ENCODE data around the gene EXTL2.

DNA sequence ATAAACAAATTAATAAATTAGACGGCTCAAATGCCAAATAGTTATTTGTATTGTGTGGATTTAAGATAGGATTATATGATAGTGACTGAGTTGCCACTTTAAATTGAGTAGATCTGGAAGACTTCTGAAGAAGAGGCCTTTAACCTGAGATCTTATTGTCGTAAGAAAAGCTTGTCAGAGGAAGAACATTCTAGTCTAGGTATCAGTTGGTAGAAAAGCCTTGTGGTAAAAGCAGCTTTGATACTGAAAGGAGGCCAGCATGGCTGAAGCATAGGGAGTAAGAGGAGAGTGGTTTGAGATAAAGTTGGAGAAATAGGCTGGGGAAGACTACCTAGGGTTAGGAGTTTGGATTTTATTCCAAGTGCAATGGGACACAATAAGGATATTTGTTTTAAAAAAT is 30.3 kb upstream of the EXTL2 start:
- TF ChIP-seq, protein P1, sequence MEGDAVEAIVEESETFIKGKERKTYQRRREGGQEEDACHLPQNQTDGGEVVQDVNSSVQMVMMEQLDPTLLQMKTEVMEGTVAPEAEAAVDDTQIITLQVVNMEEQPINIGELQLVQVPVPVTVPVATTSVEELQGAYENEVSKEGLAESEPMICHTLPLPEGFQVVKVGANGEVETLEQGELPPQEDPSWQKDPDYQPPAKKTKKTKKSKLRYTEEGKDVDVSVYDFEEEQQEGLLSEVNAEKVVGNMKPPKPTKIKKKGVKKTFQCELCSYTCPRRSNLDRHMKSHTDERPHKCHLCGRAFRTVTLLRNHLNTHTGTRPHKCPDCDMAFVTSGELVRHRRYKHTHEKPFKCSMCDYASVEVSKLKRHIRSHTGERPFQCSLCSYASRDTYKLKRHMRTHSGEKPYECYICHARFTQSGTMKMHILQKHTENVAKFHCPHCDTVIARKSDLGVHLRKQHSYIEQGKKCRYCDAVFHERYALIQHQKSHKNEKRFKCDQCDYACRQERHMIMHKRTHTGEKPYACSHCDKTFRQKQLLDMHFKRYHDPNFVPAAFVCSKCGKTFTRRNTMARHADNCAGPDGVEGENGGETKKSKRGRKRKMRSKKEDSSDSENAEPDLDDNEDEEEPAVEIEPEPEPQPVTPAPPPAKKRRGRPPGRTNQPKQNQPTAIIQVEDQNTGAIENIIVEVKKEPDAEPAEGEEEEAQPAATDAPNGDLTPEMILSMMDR (IDR thresholded peaks at IDR 0.05), result no peak
- TF ChIP-seq POLR2A (IDR thresholded peaks at IDR 0.05) (no peak), EP300 (IDR thresholded peaks at IDR 0.05) (no peak)
